Measurements from ENCODE around the gene STK32C. TPM values are rescaled to one million over a fixed set of nuclear protein-coding genes. Genes with fewer than 3 reads are reported as not detected.
"Not testable (repeated sequence)": the region's sequence is repeated elsewhere in the genome, so short reads cannot be mapped to it uniquely, and the experiment has no call there.

The STK32C gene
- polyA plus RNA-seq, 1 donor from 2014 or later, result 23.2 TPM

DNA sequence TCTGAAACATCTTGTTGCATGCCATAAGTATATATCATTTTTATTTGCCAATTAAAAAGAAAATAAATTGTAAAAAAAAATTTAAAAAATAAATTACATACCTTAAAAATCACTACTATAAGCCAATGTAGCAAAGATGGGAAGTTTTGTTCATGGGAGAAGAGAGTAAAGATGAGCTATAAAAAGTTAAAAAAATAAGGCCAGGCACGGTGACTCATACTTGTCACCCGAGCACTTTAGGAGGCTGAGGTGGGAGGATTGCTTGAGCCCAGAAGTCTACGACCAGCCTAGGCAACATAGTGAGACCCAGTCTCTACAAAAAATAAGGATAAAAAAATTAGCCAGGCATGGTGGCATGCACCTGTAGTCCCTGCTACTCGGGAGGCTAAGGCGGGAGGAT lies 8.4 kb upstream of the STK32C start:
- H3K9me3 ChIP-seq (ENCODE audit: low read length), result no peaks in the 10 kb centered on the region
- no peaks in the 10 kb centered on the region for H3F3A ChIP-seq (ENCODE audit: insufficient read depth, low read length, poor library complexity, severe bottlenecking)
- no peaks in the 10 kb centered on the region for H3K27me3 ChIP-seq (ENCODE audit: insufficient read depth, low read depth, low read length)
- no peak overlapping the region for H3K4me3 ChIP-seq (ENCODE audit: low read length)
- TF ChIP-seq MXI1 (conservative IDR thresholded peaks at IDR 0.05; ENCODE audit: poor library complexity, severe bottlenecking) (no peak), REST (IDR thresholded peaks at IDR 0.05; ENCODE audit: borderline replicate concordance) (no peak), POLR2AphosphoS5 (IDR thresholded peaks at IDR 0.05) (no peak), TAF1 (IDR thresholded peaks at IDR 0.05; ENCODE audit: low read depth) (no peak), EP300 (conservative IDR thresholded peaks at IDR 0.05; ENCODE audit: poor library complexity, severe bottlenecking) (no peak), EZH2 (IDR thresholded peaks at IDR 0.05; ENCODE audit: borderline replicate concordance, insufficient read depth, low read length, poor library complexity, severe bottlenecking) (no peak), RAD21 (conservative IDR thresholded peaks at IDR 0.05) (no peak)
- no peak overlapping the region for H3K9ac ChIP-seq (ENCODE audit: low read length)
- no peak overlapping the region for H3K4me2 ChIP-seq (ENCODE audit: low read length)
- no peaks in the 10 kb centered on the region for H3K79me2 ChIP-seq (replicated peaks; ENCODE audit: insufficient read depth, low read length)
- H2AFZ ChIP-seq (ENCODE audit: low read depth, low read length), result no peak overlapping the region
- no peak overlapping the region for H3K27ac ChIP-seq (ENCODE audit: low read length)
- no peaks in the 10 kb centered on the region for H3K36me3 ChIP-seq (ENCODE audit: insufficient read depth, low read length)
- H3K9me2 ChIP-seq (ENCODE audit: insufficient read depth, low read length), result no peaks in the 10 kb centered on the region
- no peaks in the 10 kb centered on the region for H4K20me1 ChIP-seq (ENCODE audit: insufficient read depth)

GRCh38 chr10:132314881-132315280 lies 7.1 kb upstream of the STK32C start:
- not testable (repeated sequence) for H3K4me2 ChIP-seq (ENCODE audit: low read length); H3K36me3 ChIP-seq (ENCODE audit: insufficient read depth, low read length); H3K9ac ChIP-seq (ENCODE audit: low read length); H3K27me3 ChIP-seq (ENCODE audit: insufficient read depth, low read depth, low read length); H3F3A ChIP-seq (ENCODE audit: insufficient read depth, low read length, poor library complexity, severe bottlenecking); H3K79me2 ChIP-seq (replicated peaks; ENCODE audit: insufficient read depth, low read length); H3K9me2 ChIP-seq (ENCODE audit: insufficient read depth, low read length); H3K9me3 ChIP-seq (ENCODE audit: low read length); H3K4me3 ChIP-seq (ENCODE audit: low read length); H2AFZ ChIP-seq (ENCODE audit: low read depth, low read length); H4K20me1 ChIP-seq (ENCODE audit: insufficient read depth); H3K27ac ChIP-seq (ENCODE audit: low read length)

GRCh38 chr10:132314336-132314735 lies 6.6 kb upstream of the STK32C start:
- H3F3A ChIP-seq (ENCODE audit: insufficient read depth, low read length, poor library complexity, severe bottlenecking), result no peaks in the 10 kb centered on the region
- H3K36me3 ChIP-seq (ENCODE audit: insufficient read depth, low read length), result no peaks in the 10 kb centered on the region
- H4K20me1 ChIP-seq (ENCODE audit: insufficient read depth), result no peaks in the 10 kb centered on the region
- no peaks in the 10 kb centered on the region for H3K27me3 ChIP-seq (ENCODE audit: insufficient read depth, low read depth, low read length)
- no peaks in the 10 kb centered on the region for H3K9me3 ChIP-seq (ENCODE audit: low read length)
- H3K9me2 ChIP-seq (ENCODE audit: insufficient read depth, low read length), result no peaks in the 10 kb centered on the region
- no peak overlapping the region for H3K4me3 ChIP-seq (ENCODE audit: low read length)
- H3K4me2 ChIP-seq (ENCODE audit: low read length), result no peak overlapping the region
- TF ChIP-seq SMC3 (conservative IDR thresholded peaks at IDR 0.05; ENCODE audit: poor library complexity) (no peak), MXI1 (conservative IDR thresholded peaks at IDR 0.05; ENCODE audit: poor library complexity, severe bottlenecking) (no peak), POLR2AphosphoS5 (IDR thresholded peaks at IDR 0.05) (no peak), CTCF (IDR thresholded peaks at IDR 0.05; ENCODE audit: poor library complexity, severe bottlenecking) (no peak), REST (IDR thresholded peaks at IDR 0.05; ENCODE audit: borderline replicate concordance) (no peak), RAD21 (conservative IDR thresholded peaks at IDR 0.05) (no peak), EP300 (conservative IDR thresholded peaks at IDR 0.05; ENCODE audit: poor library complexity, severe bottlenecking) (no peak), TAF1 (IDR thresholded peaks at IDR 0.05; ENCODE audit: low read depth) (no peak), EZH2 (IDR thresholded peaks at IDR 0.05; ENCODE audit: borderline replicate concordance, insufficient read depth, low read length, poor library complexity, severe bottlenecking) (no peak)
- H3K9ac ChIP-seq (ENCODE audit: low read length), result no peak overlapping the region
- no peaks in the 10 kb centered on the region for H3K79me2 ChIP-seq (replicated peaks; ENCODE audit: insufficient read depth, low read length)
- no peak overlapping the region for H2AFZ ChIP-seq (ENCODE audit: low read depth, low read length)
- H3K27ac ChIP-seq (ENCODE audit: low read length), result no peak overlapping the region

Measured in neural cell (in vitro differentiated cells).